SK-N-SH (cell line): ENCODE data around the gene PECR. TPM values are rescaled to one million over a fixed set of nuclear protein-coding genes. Genes with fewer than 3 reads are reported as not detected.
A peak's percentile ranks its signal among the peaks of the same experiment; 100 is the strongest.

Source experiments
- CTCF ChIA-PET: fragments of 300-600, 350-600 bp; formaldehyde crosslinking; extraction: SDS; loops from one replicate; lab custom pipeline; 2021; lab: Yijun Ruan, JAX
- POLR2A ChIA-PET: fragments of 350-600 bp; sonication (Branson Sonifier 250); formaldehyde crosslinking; extraction: SDS; loops from one replicate; lab custom pipeline; 2020; ENCODE audit warnings: antibody characterized with exemption, inconsistent platforms; lab: Yijun Ruan, JAX
- DNase-seq: peaks from one replicate; pipeline ENCODE4 v3.0.0; 2012
- H2AFZ ChIP-seq: fragments of 200-600 bp; sonication (generic); 2 replicates; pipeline ENCODE4 v1.8.1; 2016; ENCODE audit warnings: antibody characterized with exemption, mild to moderate bottlenecking, low read depth
- H3F3A ChIP-seq: fragments of 200-600 bp; sonication (generic); replicated peaks from 2 replicates; pipeline ENCODE3; 2016; ENCODE audit warnings: antibody characterized with exemption, mild to moderate bottlenecking; ENCODE audit not compliant: insufficient read depth
- H3K27ac ChIP-seq, 2 experiments: fragments of 200-500 bp in 1 of 2; fragments of 200-600 bp in 1 of 2; sonication (Bioruptor generic) in 1 of 2; sonication (generic), shearing (Covaris generic) in 1 of 2; 2 replicates each; pipeline versions ENCODE4 v1.5.1 to v1.6.1; 2014 to 2016; ENCODE audit warnings: low read depth in 2 of 2, inconsistent platforms in 1 of 2, low read length in 1 of 2, mild to moderate bottlenecking in 1 of 2, mixed read lengths in 1 of 2
- H3K27me3 ChIP-seq: fragments of 200-600 bp; sonication (generic), shearing (Covaris generic); 2 replicates; pipeline ENCODE4 v1.6.1; 2016; ENCODE audit warnings: mixed run types; ENCODE audit not compliant: insufficient read depth
- H3K36me3 ChIP-seq, 2 experiments: fragments of 200-500 bp in 1 of 2; fragments of 200-600 bp in 1 of 2; sonication (Bioruptor generic) in 1 of 2; sonication (generic) in 1 of 2; replicated peaks in 1 of 2; 2 replicates each; pipeline versions ENCODE3 to v1.5.1; 2014 to 2016; ENCODE audit warnings: low read length in 1 of 2, mild to moderate bottlenecking in 1 of 2; ENCODE audit not compliant: insufficient read depth in 2 of 2, control insufficient read depth in 1 of 2
- H3K4me1 ChIP-seq, 2 experiments: fragments of 200-500 bp in 1 of 2; fragments of 200-600 bp in 1 of 2; sonication (Bioruptor generic) in 1 of 2; sonication (generic), shearing (Covaris generic) in 1 of 2; 2 replicates each; pipeline versions ENCODE4 v1.5.1 to v1.6.1; 2014 to 2016; ENCODE audit warnings: low read depth in 1 of 2, low read length in 1 of 2, mixed run types in 1 of 2; ENCODE audit not compliant: insufficient read depth in 2 of 2, control insufficient read depth in 1 of 2
- H3K4me2 ChIP-seq: fragments of 200-600 bp; sonication (generic), shearing (Covaris generic); 2 replicates; pipeline ENCODE4 v1.6.1; 2017; ENCODE audit warnings: mixed run types
- H3K4me3 ChIP-seq, 2 experiments: fragments of 200-500 bp in 1 of 2; fragments of 200-600 bp in 1 of 2; sonication (Bioruptor generic) in 1 of 2; sonication (generic), shearing (Covaris generic) in 1 of 2; 2 replicates each; pipeline versions ENCODE4 v1.5.1 to v1.8.1; 2014 to 2016; ENCODE audit warnings: low read depth in 2 of 2, inconsistent platforms in 1 of 2, low read length in 1 of 2, mild to moderate bottlenecking in 1 of 2, mixed read lengths in 1 of 2, moderate library complexity in 1 of 2
- H3K79me2 ChIP-seq: fragments of 200-600 bp; sonication (generic); 2 replicates; pipeline ENCODE4 v1.8.1; 2017; ENCODE audit warnings: mild to moderate bottlenecking; ENCODE audit not compliant: insufficient read depth
- H3K9ac ChIP-seq: fragments of 200-600 bp; sonication (generic); 2 replicates; pipeline ENCODE4 v1.6.1; 2017; ENCODE audit warnings: mixed run types
- H3K9me2 ChIP-seq: fragments of 200-600 bp; sonication (generic); 2 replicates; pipeline ENCODE4 v1.6.1; 2017; ENCODE audit warnings: mixed run types
- H3K9me3 ChIP-seq: fragments of 200-600 bp; sonication (generic); 2 replicates; pipeline ENCODE4 v1.6.1; 2017; ENCODE audit warnings: mixed run types, mild to moderate bottlenecking, moderate library complexity
- H4K20me1 ChIP-seq: fragments of 200-600 bp; sonication (generic); 2 replicates; pipeline ENCODE4 v1.6.1; 2017; ENCODE audit warnings: mild to moderate bottlenecking, mixed run types; ENCODE audit not compliant: insufficient read depth
- ELF1 ChIP-seq: IDR thresholded peaks from 2 replicates; pipeline ENCODE4 v1.4.0; 2012
- FOSL2 ChIP-seq: IDR thresholded peaks from 2 replicates; pipeline ENCODE4 v1.4.0; 2012; ENCODE audit warnings: low read depth, mild to moderate bottlenecking, moderate library complexity, borderline replicate concordance
- GATA2 ChIP-seq: sonication (generic); formaldehyde crosslinking; IDR thresholded peaks from 2 replicates; pipeline ENCODE4 v1.5.0; 2020; ENCODE audit warnings: mild to moderate bottlenecking, missing genetic modification reagents
- NRF1 ChIP-seq: IDR thresholded peaks from 2 replicates; pipeline ENCODE4 v1.6.1; 2012; ENCODE audit warnings: low read depth, mild to moderate bottlenecking, low read length
- POLR2AphosphoS5 ChIP-seq: IDR thresholded peaks from 2 replicates; pipeline ENCODE4 v1.6.1; 2012; ENCODE audit warnings: low read depth, low read length
- RAD21 ChIP-seq: IDR thresholded peaks from 2 replicates; pipeline ENCODE4 v1.6.1; 2012; ENCODE audit warnings: mild to moderate bottlenecking, low read length
- REST ChIP-seq: IDR thresholded peaks from 2 replicates; pipeline ENCODE4 v1.6.1; 2012; ENCODE audit warnings: mild to moderate bottlenecking, low read depth, low read length, moderate library complexity
- SIN3A ChIP-seq: IDR thresholded peaks from 2 replicates; pipeline ENCODE4 v1.6.1; 2012; ENCODE audit warnings: low read depth, mild to moderate bottlenecking, low read length, moderate library complexity, borderline replicate concordance
- TEAD4 ChIP-seq: IDR thresholded peaks from 2 replicates; pipeline ENCODE4 v1.4.0; 2012; ENCODE audit warnings: mild to moderate bottlenecking, borderline replicate concordance; ENCODE audit not compliant: insufficient read depth
- ZBTB33 ChIP-seq: IDR thresholded peaks from 2 replicates; pipeline ENCODE4 v1.4.0; 2012; ENCODE audit warnings: low read depth, borderline replicate concordance
- WGBS: methylation state at CpG from one replicate; pipeline ENCODE4 v1.1.6; 2017; ENCODE audit warnings: low lambda C conversion rate; 5-methylcytosine and 5-hydroxymethylcytosine counted together
- polyA plus RNA-seq, 3 experiments: library from polyadenylated mRNA; depleted of rRNA; stranded (reverse); fragments of >200 nt; gene quantifications; 2 replicates each; pipeline ENCODE4 v1.2.3, GENCODE V29; 2012

The PECR gene
- polyA plus RNA-seq, 1 of the 3 experiments (the other 2 are of a cell fraction): 18.6 TPM

DNA sequence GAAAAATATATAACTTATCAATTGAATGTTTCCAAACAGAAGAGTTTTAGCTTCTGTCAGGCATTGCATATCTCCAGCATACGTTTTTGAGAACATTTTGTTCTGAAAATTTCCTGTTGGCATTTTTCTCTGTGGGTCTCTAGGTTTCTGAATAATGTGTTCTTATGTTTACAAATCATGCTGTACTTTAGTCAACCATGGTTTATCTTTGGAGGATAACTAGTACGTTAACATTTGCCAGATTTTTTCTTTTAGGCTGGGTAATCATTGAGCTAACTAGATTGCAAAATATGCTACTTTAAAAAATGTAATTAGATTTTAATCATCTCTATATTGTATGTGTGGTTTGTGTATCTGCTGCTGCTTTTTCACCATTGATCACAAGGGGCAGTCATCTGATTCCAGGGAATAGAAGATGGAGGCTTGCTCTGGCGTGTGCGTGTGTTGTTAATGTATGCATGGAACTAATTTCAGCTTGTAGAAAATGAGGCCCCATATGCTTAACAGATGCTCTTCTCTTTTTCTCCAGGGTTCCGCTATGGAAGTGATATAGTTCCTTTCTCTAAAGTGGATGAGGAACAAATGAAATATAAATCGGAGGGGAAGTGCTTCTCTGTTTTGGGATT, 48.9 kb upstream of the PECR start:
- Histone ChIP-seq H2AFZ (no peak overlapping the region), H3K4me3 (no peak overlapping the region), H3K79me2 (peaks cover 84% of the 10 kb centered on the region), H3K4me1 (peaks cover 0 to 3% of the 10 kb centered on the region in 2 experiments; a peak in 2 of 4 replicates), H3K9ac (no peak overlapping the region), H4K20me1 (no peaks in the 10 kb centered on the region), H3K4me2 (no peak overlapping the region), H3F3A (peaks cover 8% of the 10 kb centered on the region), H3K9me2 (no peaks in the 10 kb centered on the region), H3K27ac (no peak overlapping the region; a peak in 1 of 4 replicates), H3K27me3 (no peaks in the 10 kb centered on the region), H3K9me3 (no peaks in the 10 kb centered on the region), H3K36me3 (peaks cover 93 to 95% of the 10 kb centered on the region in 2 experiments)
- WGBS: 86% methylated on average over 6 of the region's 6 CpGs
- peak; percentile 14 for DNase-seq
- CTCF ChIA-PET: interaction anchor here (0.7 to 2.2 kb wide), 6 partner anchors 10 to 268 kb away, joined by 3 to 10 read pairs (median 4); partner anchors contain the start of genes PECR and TMEM169
- 0 out of 2 replicates have a peak, but pooled peaks have one; percentile 4 for TF ChIP-seq RAD21
- no peak for TF ChIP-seq TEAD4
- TF ChIP-seq FOSL2: no peak
- POLR2A ChIA-PET: no interaction called here

DNA sequence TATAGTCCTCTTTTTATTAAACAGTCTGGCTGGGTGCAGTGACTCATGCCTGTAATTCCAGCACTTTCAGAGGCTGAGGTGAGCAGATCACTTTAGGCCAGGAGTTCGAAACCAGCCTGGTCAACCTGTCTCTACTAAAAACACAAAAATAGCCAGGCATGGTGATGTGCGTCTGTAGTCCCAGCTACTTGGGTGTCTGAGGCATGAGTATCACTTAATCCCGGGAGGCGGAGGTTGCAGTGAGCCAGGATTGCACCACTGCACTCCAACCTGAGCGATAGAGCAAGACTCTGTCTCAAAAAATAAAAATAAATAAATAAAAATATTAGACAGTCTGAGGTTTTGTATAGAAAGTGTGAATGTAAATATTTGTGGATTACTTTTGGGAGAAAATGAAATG, 45.3 kb upstream of the PECR start:
- H2AFZ ChIP-seq: no peak overlapping the region
- 98% methylated on average over 5 of the region's 5 CpGs for WGBS
- TF ChIP-seq NRF1 (no peak), RAD21 (no peak), ELF1 (no peak), SIN3A (no peak), POLR2AphosphoS5 (no peak), REST (no peak), ZBTB33 (no peak), GATA2 (CRISPR knock-in tag) (no peak)
- peaks cover 92 to 93% of the 10 kb centered on the region in 2 experiments for H3K36me3 ChIP-seq
- ChIA-PET CTCF (interaction anchor here (1.3 to 2.3 kb wide), 4 partner anchors 11 to 27 kb away, joined by 4 to 8 read pairs (median 5); no protein-coding TSS in a partner anchor), POLR2A (no interaction called here)
- peaks cover 87% of the 10 kb centered on the region for H3K79me2 ChIP-seq
- H3K27me3 ChIP-seq: no peaks in the 10 kb centered on the region
- H3K4me2 ChIP-seq: no peak overlapping the region
- DNase-seq: no peak
- H4K20me1 ChIP-seq: no peaks in the 10 kb centered on the region
- H3K27ac ChIP-seq: no peak overlapping the region
- peaks cover 0 to 3% of the 10 kb centered on the region in 2 experiments; a peak in 2 of 4 replicates for H3K4me1 ChIP-seq
- no peaks in the 10 kb centered on the region for H3K9me2 ChIP-seq
- no peak overlapping the region for H3K9ac ChIP-seq
- H3K4me3 ChIP-seq: no peak overlapping the region
- no peaks in the 10 kb centered on the region for H3F3A ChIP-seq
- no peaks in the 10 kb centered on the region for H3K9me3 ChIP-seq
